H1 (cell line): ENCODE results near the gene CMIP. TPM values are rescaled to one million over a fixed set of nuclear protein-coding genes. Genes with fewer than 3 reads are reported as not detected.

Experiments
- CTCF ChIA-PET: fragments of 300-600 bp; sonication (Branson Sonifier 250); formaldehyde crosslinking; loops from one replicate; lab custom pipeline; 2021; ENCODE audit not compliant: partially characterized antibody; lab: Charles Lee
- POLR2A ChIA-PET: fragments of 300-600 bp; sonication (Branson Sonifier 250); formaldehyde crosslinking; loops from one replicate; lab custom pipeline; 2021; ENCODE audit warnings: inconsistent platforms; ENCODE audit not compliant: partially characterized antibody; lab: Charles Lee
- DNase-seq, 2 experiments: peaks; one replicate each; pipeline versions ENCODE4 v3.0.0 to v3.0.0-alpha.2; 2010 to 2022; ENCODE audit warnings: low spot score in 2 of 2, low read depth in 1 of 2, mixed read lengths in 1 of 2
- FAIRE-seq: peaks from 2 replicates; lab custom pipeline; 2011; peaks lifted over from hg19 to GRCh38; lab: Jason Lieb, UNC
- H2AFZ ChIP-seq: 2 replicates; pipeline ENCODE4 v1.8.1; 2012; ENCODE audit warnings: low read length, inconsistent platforms
- H2AK5ac ChIP-seq: 2 replicates; pipeline ENCODE4 v1.6.1; 2013; ENCODE audit warnings: low read depth, low read length
- H2BK120ac ChIP-seq: replicated peaks from 2 replicates; pipeline ENCODE3; 2013; ENCODE audit warnings: low read depth, low read length, inconsistent platforms
- H2BK12ac ChIP-seq: 2 replicates; pipeline ENCODE4 v1.6.1; 2013; ENCODE audit warnings: low read depth, low read length
- H2BK15ac ChIP-seq: 2 replicates; pipeline ENCODE4 v1.6.1; 2013; ENCODE audit warnings: low read length
- H2BK20ac ChIP-seq: 2 replicates; pipeline ENCODE4 v1.6.1; 2013; ENCODE audit warnings: low read length
- H2BK5ac ChIP-seq: 2 replicates; pipeline ENCODE4 v1.6.1; 2013; ENCODE audit warnings: low read depth, low read length
- H3K14ac ChIP-seq: 2 replicates; pipeline ENCODE4 v1.6.1; 2013; ENCODE audit warnings: inconsistent platforms; ENCODE audit not compliant: insufficient read length
- H3K18ac ChIP-seq: 2 replicates; pipeline ENCODE4 v1.6.1; 2013; ENCODE audit warnings: low read length; ENCODE audit errors: extremely low read depth
- H3K23ac ChIP-seq: 2 replicates; pipeline ENCODE4 v1.6.1; 2013; ENCODE audit warnings: inconsistent platforms; ENCODE audit not compliant: insufficient read length
- H3K23me2 ChIP-seq: 2 replicates; pipeline ENCODE4 v1.6.1; 2013; ENCODE audit warnings: low read depth, low read length
- H3K27ac ChIP-seq: 2 replicates; pipeline ENCODE4 v1.6.1; 2011; ENCODE audit warnings: low read depth, low read length, inconsistent platforms
- H3K27me3 ChIP-seq, 4 experiments: replicated peaks in 1 of 4; 1 replicate in 1 of 4; 2 replicates in 3 of 4; pipeline versions ENCODE4 v1.6.1 to v1.8.1; 2011 to 2013; ENCODE audit warnings: low read length in 3 of 4, mild to moderate bottlenecking in 3 of 4, inconsistent platforms in 2 of 4, mixed read lengths in 2 of 4, moderate library complexity in 1 of 4; ENCODE audit not compliant: control insufficient read depth in 3 of 4, insufficient read depth in 3 of 4; ENCODE audit errors: extremely low read depth in 1 of 4
- H3K36me3 ChIP-seq, 4 experiments: 2 replicates each; pipeline versions ENCODE4 v1.6.1 to v1.8.1; 2011 to 2013; ENCODE audit warnings: mild to moderate bottlenecking in 4 of 4, low read length in 3 of 4, moderate library complexity in 2 of 4, control low read depth in 1 of 4, inconsistent platforms in 1 of 4; ENCODE audit not compliant: insufficient read depth in 4 of 4, control insufficient read depth in 2 of 4
- H3K4ac ChIP-seq: replicated peaks from 2 replicates; pipeline ENCODE3; 2013; ENCODE audit warnings: low read length, low read depth, mixed read lengths, inconsistent platforms; ENCODE audit not compliant: insufficient read length
- H3K4me1 ChIP-seq, 4 experiments: replicated peaks in 1 of 4; 1 replicate in 1 of 4; 2 replicates in 3 of 4; pipeline versions ENCODE4 v1.6.1 to v1.8.1; 2011 to 2013; ENCODE audit warnings: low read length in 3 of 4, inconsistent platforms in 2 of 4, mixed read lengths in 1 of 4; ENCODE audit not compliant: insufficient read depth in 4 of 4, control insufficient read depth in 3 of 4
- H3K4me2 ChIP-seq, 2 experiments: 2 replicates each; pipeline versions ENCODE4 v1.6.1 to v1.8.1; 2011 to 2013; ENCODE audit warnings: low read depth in 2 of 2, low read length in 2 of 2, control low read depth in 1 of 2, inconsistent platforms in 1 of 2, mild to moderate bottlenecking in 1 of 2; ENCODE audit not compliant: insufficient read depth in 1 of 2
- H3K4me3 ChIP-seq, 4 experiments: fragments of 200-600, 300-600 bp in 1 of 4; sonication (generic), shearing (Covaris generic), sonication (Bioruptor Twin) in 1 of 4; 2 replicates each; pipeline versions ENCODE4 v1.5.1 to v1.8.1; 2011 to 2016; ENCODE audit warnings: low read length in 4 of 4, low read depth in 3 of 4, control low read depth in 2 of 4, inconsistent platforms in 2 of 4, mild to moderate bottlenecking in 2 of 4, mixed read lengths in 1 of 4, moderate library complexity in 1 of 4; ENCODE audit not compliant: insufficient read depth in 2 of 4; ENCODE audit errors: extremely low read depth in 1 of 4
- H3K56ac ChIP-seq: replicated peaks from 2 replicates; pipeline ENCODE3; 2013; ENCODE audit warnings: low read depth, mild to moderate bottlenecking, mixed read lengths, low read length, inconsistent platforms; ENCODE audit not compliant: insufficient read length
- H3K79me1 ChIP-seq: 2 replicates; pipeline ENCODE4 v1.6.1; 2013; ENCODE audit warnings: low read depth, low read length, control low read depth
- H3K79me2 ChIP-seq, 2 experiments: 2 replicates each; pipeline versions ENCODE4 v1.6.1 to v1.8.1; 2012 to 2013; ENCODE audit warnings: low read length in 2 of 2, mild to moderate bottlenecking in 2 of 2, inconsistent platforms in 1 of 2; ENCODE audit not compliant: insufficient read depth in 2 of 2, control insufficient read depth in 1 of 2
- H3K9ac ChIP-seq, 4 experiments: replicated peaks in 1 of 4; 1 replicate in 1 of 4; 2 replicates in 3 of 4; pipeline versions ENCODE4 v1.6.1 to v1.8.1; 2011 to 2013; ENCODE audit warnings: low read depth in 3 of 4, low read length in 3 of 4, control low read depth in 2 of 4, mild to moderate bottlenecking in 2 of 4, moderate library complexity in 2 of 4, inconsistent platforms in 1 of 4; ENCODE audit errors: extremely low read depth in 1 of 4
- H3K9me3 ChIP-seq, 2 experiments: 2 replicates each; pipeline versions ENCODE4 v1.6.1 to v1.8.1; 2012 to 2013; ENCODE audit warnings: mild to moderate bottlenecking in 2 of 2, moderate library complexity in 2 of 2, control low read depth in 1 of 2, inconsistent platforms in 1 of 2, low read depth in 1 of 2, low read length in 1 of 2, mixed read lengths in 1 of 2; ENCODE audit not compliant: insufficient read depth in 2 of 2
- H4K20me1 ChIP-seq, 2 experiments: replicated peaks in 1 of 2; 2 replicates each; pipeline versions ENCODE3 to v1.8.1; 2011 to 2013; ENCODE audit warnings: inconsistent platforms in 2 of 2, low read length in 2 of 2, mild to moderate bottlenecking in 1 of 2; ENCODE audit not compliant: insufficient read depth in 2 of 2, control insufficient read depth in 1 of 2
- H4K5ac ChIP-seq: 2 replicates; pipeline ENCODE4 v1.6.1; 2013; ENCODE audit warnings: low read length, low read depth, mixed read lengths, inconsistent platforms; ENCODE audit not compliant: insufficient read length
- H4K8ac ChIP-seq: 2 replicates; pipeline ENCODE4 v1.8.0; 2013; ENCODE audit warnings: mild to moderate bottlenecking, moderate library complexity, low read length, inconsistent platforms; ENCODE audit not compliant: insufficient read depth; ENCODE audit errors: extremely low read depth
- H4K91ac ChIP-seq: replicated peaks from 2 replicates; pipeline ENCODE3; 2013; ENCODE audit warnings: low read length, mixed read lengths, inconsistent platforms; ENCODE audit not compliant: insufficient read length
- BACH1 ChIP-seq: IDR thresholded peaks from 2 replicates; pipeline ENCODE4 v1.6.1; 2012; ENCODE audit warnings: low read length, improper control_type of control experiment
- SAP30 ChIP-seq: fragments of 300-600 bp; sonication (generic); IDR thresholded peaks from 2 replicates; pipeline ENCODE4 v1.7.1; 2012; ENCODE audit warnings: low read length, moderate library complexity, mild to moderate bottlenecking, inconsistent platforms; ENCODE audit not compliant: insufficient read depth, insufficient replicate concordance
- WGBS, 2 experiments: shearing (Covaris generic) in 1 of 2; methylation state at CpG; one replicate each; pipeline versions ENCODE4 v1.1.6 to v1.1.7; 2013 to 2015; ENCODE audit warnings: low lambda C conversion rate in 2 of 2, mixed read lengths in 2 of 2, inconsistent platforms in 1 of 2, low coverage in 1 of 2, missing lambda C conversion rate in 1 of 2; ENCODE audit not compliant: insufficient replicate concordance in 2 of 2, insufficient coverage in 1 of 2, insufficient read length in 1 of 2; ENCODE audit errors: extremely low coverage in 1 of 2, missing lambda C conversion rate in 1 of 2; 5-methylcytosine and 5-hydroxymethylcytosine counted together
- polyA plus RNA-seq, 7 experiments: library from polyadenylated mRNA; depleted of rRNA in 3 of 7; stranded (reverse) in 5 of 7; unstranded in 2 of 7; fragments of >200 nt in 5 of 7; fragments of 200-250 nt in 2 of 7; gene quantifications; 1 replicate in 5 of 7; 2 replicates in 1 of 7; 4 replicates in 1 of 7; pipeline versions ENCODE4 v1.2.1 to v1.2.3, GENCODE V29; 2011 to 2013; ENCODE audit warnings: missing spikeins in 2 of 7, mixed read lengths in 2 of 7
- total RNA-seq: library from RNA; stranded (reverse); fragmentation: NEBNext Ultra II Directional; extraction: Animal tissue kit (Norgen Biotek cat#: 25700); gene quantifications from 2 replicates; pipeline ENCODE4 v1.2.1, GENCODE V29; 2021

CMIP gene
- total and polyA plus RNA-seq, 2 of the 8 experiments (the other 6 are each of a cell fraction or from before 2014, with no cell fraction given), result 7.9 to 53.2 TPM

- TF ChIP-seq BACH1, result 0 out of 2 replicates have a peak, but pooled peaks have one; percentile 26
- TF ChIP-seq SAP30, result no peak
- no peaks in the 10 kb centered on the region for H3K36me3 ChIP-seq
- no peak overlapping the region for H4K5ac ChIP-seq
- H3K9ac ChIP-seq, result no peak overlapping the region
- H2AK5ac ChIP-seq, result no peak overlapping the region; the same call in 1 of the 2 replicates
- no peaks in the 10 kb centered on the region for H3K79me1 ChIP-seq
- peaks cover 0 to 27% (median 15%) of the 10 kb centered on the region in 4 experiments; a peak in 4 of 7 replicates for H3K4me1 ChIP-seq
- no peak overlapping the region for H3K4me3 ChIP-seq
- H3K4ac ChIP-seq, result no peak overlapping the region
- no peaks in the 10 kb centered on the region for H3K79me2 ChIP-seq
- H3K27me3 ChIP-seq, result 0 out of 7 replicates have a peak, but pooled peaks cover 0 to 2% (median 0%) of the 10 kb centered on the region in 4 experiments
- POLR2A ChIA-PET, result interaction anchor here (1.2 kb wide), 1 partner anchor 12 kb away, joined by 4 read pairs; no protein-coding TSS in a partner anchor
- FAIRE-seq (no peak), DNase-seq (no peak)
- H4K91ac ChIP-seq, result peak overlapping the region; percentile 83
- H3K18ac ChIP-seq, result no peak overlapping the region
- H2BK120ac ChIP-seq, result peak overlapping the region; percentile 78
- no peak overlapping the region for H3K27ac ChIP-seq
- H2BK12ac ChIP-seq, result 0 out of 2 replicates have a peak overlapping the region, but pooled peaks have one; percentile 60
- CTCF ChIA-PET, result interaction anchor here (0.8 to 3.4 kb wide), 4 partner anchors 12 to 84 kb away, joined by 3 to 22 read pairs (median 3); no protein-coding TSS in a partner anchor
- H3K14ac ChIP-seq, result no peak overlapping the region
- 89% methylated on average over 8 of the region's 8 CpGs; no CpG with 5 or more reads in 1 of the 2 experiments for WGBS, 2 experiments
- H3K23ac ChIP-seq, result no peak overlapping the region
- H3K23me2 ChIP-seq, result no peaks in the 10 kb centered on the region
- H4K8ac ChIP-seq, result no peak overlapping the region
- H3K9me3 ChIP-seq, result peaks cover 0 to 3% of the 10 kb centered on the region in 2 experiments; a peak in 1 of 4 replicates
- H3K4me2 ChIP-seq, result no peak overlapping the region
- H2BK20ac ChIP-seq, result peak overlapping the region; percentile 99
- H2BK15ac ChIP-seq, result peak overlapping the region; percentile 85; the same call in 1 of the 2 replicates
- H4K20me1 ChIP-seq, result no peaks in the 10 kb centered on the region
- H2AFZ ChIP-seq, result no peak overlapping the region
- peak overlapping the region; percentile 76; the same call in 1 of the 2 replicates for H2BK5ac ChIP-seq
- H3K56ac ChIP-seq, result no peak overlapping the region
Measured at GRCh38 chr16:81717662-81718189, 273.1 kb downstream of the CMIP start.
